ENCODE measurements around the gene CDH4. TPM values are rescaled to one million over a fixed set of nuclear protein-coding genes. Genes with fewer than 3 reads are reported as not detected.
"Not testable (repeated sequence)": the region's sequence is repeated elsewhere in the genome, so short reads cannot be mapped to it uniquely, and the experiment has no call there.

The CDH4 gene
- total and polyA plus RNA-seq, 9 donors, result 0.12 to 4.4 (median 0.36) TPM

DNA sequence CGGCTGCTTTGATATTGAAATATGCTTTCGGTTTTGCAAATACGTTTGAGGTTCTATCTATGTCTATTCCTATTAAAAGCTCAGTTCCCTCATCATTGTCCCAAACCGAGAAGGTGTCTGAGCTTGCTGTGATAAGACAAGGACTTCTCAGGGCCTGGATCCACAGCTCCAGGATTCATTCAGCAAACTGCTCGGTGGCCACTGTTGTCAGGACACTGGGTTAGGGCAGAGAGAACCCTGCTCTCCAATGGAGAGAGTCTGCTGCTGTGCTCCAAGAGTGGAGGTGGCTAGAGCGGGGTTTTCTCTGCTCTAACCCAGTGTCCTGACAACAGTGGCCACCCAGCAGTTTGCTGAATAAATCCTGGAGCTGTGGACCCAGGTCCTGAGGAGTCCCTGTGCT lies 198.5 kb downstream of the CDH4 start:
- Histone ChIP-seq H3K4me1 (ENCODE audit: insufficient read depth) (peaks cover 2% of the 10 kb centered on the region), H3K27me3 (no peaks in the 10 kb centered on the region), H3K36me3 (no peaks in the 10 kb centered on the region), H3K9me3 (no peaks in the 10 kb centered on the region), H3K4me3 (no peak overlapping the region), H3K27ac (no peak overlapping the region)
- WGBS, 3 donors, result 75 to 83% (median 77%) methylated on average over 6 of the region's 6 CpGs
- intact Hi-C loops (cut with DNase I), result no loop called here
- no peak for DNase-seq
- TF ChIP-seq POLR2A (IDR thresholded peaks at IDR 0.05), result no peak
- no peak for TF ChIP-seq EP300 (IDR thresholded peaks at IDR 0.05)
- TF ChIP-seq, protein P1, sequence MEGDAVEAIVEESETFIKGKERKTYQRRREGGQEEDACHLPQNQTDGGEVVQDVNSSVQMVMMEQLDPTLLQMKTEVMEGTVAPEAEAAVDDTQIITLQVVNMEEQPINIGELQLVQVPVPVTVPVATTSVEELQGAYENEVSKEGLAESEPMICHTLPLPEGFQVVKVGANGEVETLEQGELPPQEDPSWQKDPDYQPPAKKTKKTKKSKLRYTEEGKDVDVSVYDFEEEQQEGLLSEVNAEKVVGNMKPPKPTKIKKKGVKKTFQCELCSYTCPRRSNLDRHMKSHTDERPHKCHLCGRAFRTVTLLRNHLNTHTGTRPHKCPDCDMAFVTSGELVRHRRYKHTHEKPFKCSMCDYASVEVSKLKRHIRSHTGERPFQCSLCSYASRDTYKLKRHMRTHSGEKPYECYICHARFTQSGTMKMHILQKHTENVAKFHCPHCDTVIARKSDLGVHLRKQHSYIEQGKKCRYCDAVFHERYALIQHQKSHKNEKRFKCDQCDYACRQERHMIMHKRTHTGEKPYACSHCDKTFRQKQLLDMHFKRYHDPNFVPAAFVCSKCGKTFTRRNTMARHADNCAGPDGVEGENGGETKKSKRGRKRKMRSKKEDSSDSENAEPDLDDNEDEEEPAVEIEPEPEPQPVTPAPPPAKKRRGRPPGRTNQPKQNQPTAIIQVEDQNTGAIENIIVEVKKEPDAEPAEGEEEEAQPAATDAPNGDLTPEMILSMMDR (IDR thresholded peaks at IDR 0.05), result no peak

DNA sequence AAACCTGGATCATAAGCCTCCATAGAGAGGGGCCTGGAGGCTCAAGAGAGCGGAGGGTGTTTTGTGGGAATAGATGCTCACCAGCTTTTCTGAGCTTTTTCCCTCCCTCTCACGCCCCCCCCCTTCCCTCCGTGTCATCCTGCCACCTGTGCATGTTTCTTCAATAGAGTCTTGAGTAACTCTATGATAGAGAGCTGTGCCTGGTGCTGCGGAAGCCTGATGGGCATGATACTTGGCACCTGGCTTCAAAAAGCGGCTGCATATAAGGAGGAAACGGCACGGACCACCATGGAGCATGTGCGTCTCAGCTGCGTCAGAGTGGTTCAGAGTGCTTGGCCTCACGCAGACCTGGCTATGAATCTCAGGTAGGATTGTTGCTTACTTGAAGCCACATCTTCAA lies 198.9 kb downstream of the CDH4 start:
- TF ChIP-seq POLR2A (IDR thresholded peaks at IDR 0.05) (no peak), EP300 (IDR thresholded peaks at IDR 0.05) (no peak)
- TF ChIP-seq, protein P1 (IDR thresholded peaks at IDR 0.05), result no peak
- 88 to 91% (median 89%) methylated on average over 10 of the region's 10 CpGs for WGBS, 3 donors
- intact Hi-C loops (cut with DNase I), result no loop called here
- Histone ChIP-seq H3K4me1 (ENCODE audit: insufficient read depth) (peaks cover 2% of the 10 kb centered on the region), H3K27ac (no peak overlapping the region), H3K4me3 (no peak overlapping the region), H3K9me3 (no peaks in the 10 kb centered on the region), H3K27me3 (no peaks in the 10 kb centered on the region), H3K36me3 (no peaks in the 10 kb centered on the region)
- no peak for DNase-seq

DNA sequence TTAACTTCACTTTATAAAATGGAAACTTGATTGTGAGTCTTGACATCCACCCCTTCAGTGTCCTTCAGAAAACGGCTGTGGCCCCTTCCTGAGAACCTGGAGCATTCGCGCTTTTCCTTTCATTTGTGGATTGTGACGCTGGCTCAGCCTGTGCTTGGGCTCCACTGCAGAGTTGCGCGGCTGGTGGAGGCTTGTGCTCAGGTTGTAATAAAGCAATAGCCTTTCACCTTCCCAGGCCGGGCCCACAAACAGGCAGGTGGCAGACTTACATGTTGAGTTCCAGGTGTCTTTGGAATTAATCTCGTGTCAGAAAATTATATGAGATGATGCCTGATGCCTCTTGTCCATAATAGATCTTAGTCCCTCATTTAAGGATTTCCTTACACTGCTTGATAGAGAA lies 199.9 kb downstream of the CDH4 start:
- DNase-seq, result no peak
- H3K9me3 ChIP-seq, result no peaks in the 10 kb centered on the region
- peaks cover 2% of the 10 kb centered on the region for H3K4me1 ChIP-seq (ENCODE audit: insufficient read depth)
- H3K4me3 ChIP-seq, result no peak overlapping the region
- H3K36me3 ChIP-seq, result no peaks in the 10 kb centered on the region
- 71 to 75% (median 71%) methylated on average over 8 of the region's 8 CpGs for WGBS, 3 donors
- TF ChIP-seq EP300 (IDR thresholded peaks at IDR 0.05), result no peak
- TF ChIP-seq POLR2A (IDR thresholded peaks at IDR 0.05), result no peak
- TF ChIP-seq, protein P1 (IDR thresholded peaks at IDR 0.05), result no peak
- intact Hi-C loops (cut with DNase I), result no loop called here
- no peak overlapping the region for H3K27ac ChIP-seq
- no peaks in the 10 kb centered on the region for H3K27me3 ChIP-seq

DNA sequence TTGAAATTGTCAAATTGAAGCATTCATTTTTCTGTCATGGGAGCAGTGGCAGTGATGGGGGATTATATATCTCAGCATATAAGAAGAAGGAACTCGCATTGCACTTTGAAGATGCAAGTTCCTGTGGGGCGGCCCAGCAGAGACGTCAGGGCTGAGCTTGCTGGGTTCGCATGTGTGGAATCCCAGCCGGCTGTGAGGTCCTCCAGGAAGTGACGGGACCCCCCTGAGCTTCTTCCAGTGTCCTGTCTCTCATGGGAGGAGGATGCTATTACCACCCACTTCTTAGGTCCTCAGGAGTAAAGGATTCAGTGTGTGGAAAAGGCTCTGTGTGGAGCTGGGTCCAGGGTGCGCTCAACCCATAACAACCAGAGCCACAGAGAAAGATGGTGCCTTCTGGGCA lies 201.2 kb downstream of the CDH4 start:
- H3K27ac ChIP-seq, result no peak overlapping the region
- TF ChIP-seq POLR2A (IDR thresholded peaks at IDR 0.05), result no peak
- no peak for TF ChIP-seq EP300 (IDR thresholded peaks at IDR 0.05)
- TF ChIP-seq, protein P1 (IDR thresholded peaks at IDR 0.05), result no peak
- H3K4me3 ChIP-seq, result no peak overlapping the region
- H3K4me1 ChIP-seq (ENCODE audit: insufficient read depth), result peaks cover 2% of the 10 kb centered on the region
- H3K36me3 ChIP-seq, result no peaks in the 10 kb centered on the region
- WGBS, 3 donors, result 66 to 76% (median 68%) methylated on average over 7 of the region's 7 CpGs
- intact Hi-C loops (cut with DNase I), result no loop called here
- no peaks in the 10 kb centered on the region for H3K9me3 ChIP-seq
- no peaks in the 10 kb centered on the region for H3K27me3 ChIP-seq
- DNase-seq, result no peak

DNA sequence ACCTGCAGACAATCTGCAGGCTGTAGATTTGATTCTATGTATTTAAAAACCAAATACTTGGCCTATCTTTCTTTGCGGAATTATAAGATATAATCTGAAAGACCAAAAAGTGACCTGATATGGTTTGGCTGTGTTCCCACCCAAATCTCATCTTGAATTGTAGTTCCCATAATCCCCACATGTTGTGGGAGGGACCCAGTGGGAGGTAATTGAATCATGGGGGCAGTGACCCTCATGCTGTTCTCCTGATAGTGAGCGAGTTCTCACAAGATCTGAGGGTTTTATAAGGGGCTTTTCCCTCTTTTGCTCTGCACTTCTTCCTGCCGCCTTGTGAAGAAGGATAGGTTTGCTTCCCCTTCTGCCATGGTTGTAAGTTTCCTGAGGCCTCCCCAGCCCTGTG lies 201.6 kb downstream of the CDH4 start:
- H3K9me3 ChIP-seq; intact Hi-C loops (cut with DNase I); H3K27me3 ChIP-seq; H3K27ac ChIP-seq; H3K4me3 ChIP-seq; H3K4me1 ChIP-seq (ENCODE audit: insufficient read depth); H3K36me3 ChIP-seq; DNase-seq: not testable (repeated sequence)
- WGBS, 3 donors, result 49 to 61% (median 51%) methylated on average over 3 of the region's 3 CpGs

Measured in ovary (tissue), 9 donors.